ENCODE measurements around the gene KCNN4.
"Not testable (repeated sequence)": the region's sequence is repeated elsewhere in the genome, so short reads cannot be mapped to it uniquely, and the experiment has no call there.

The KCNN4 gene

GRCh38 chr19:43774103-43774939 is 6.5 kb downstream of the KCNN4 start:
- no peak for DNase-seq

GRCh38 chr19:43773725-43774102 is 7.1 kb downstream of the KCNN4 start:
- no peak for DNase-seq

GRCh38 chr19:43769256-43769655 is 11.5 kb downstream of the KCNN4 start:
- no peak for DNase-seq

GRCh38 chr19:43768273-43769050 is 12.3 kb downstream of the KCNN4 start:
- DNase-seq: no peak

- DNase-seq: no peak
Measured at GRCh38 chr19:43767818-43768217, 13.0 kb downstream of the KCNN4 start.

GRCh38 chr19:43767316-43767715 is 13.5 kb downstream of the KCNN4 start:
- DNase-seq: no peak

GRCh38 chr19:43766755-43767043 is 14.1 kb downstream of the KCNN4 start:
- DNase-seq: no peak

- no peak for DNase-seq
Measured at GRCh38 chr19:43765109-43765876, 15.5 kb downstream of the KCNN4 start.

GRCh38 chr19:43764684-43765083 is 16.1 kb downstream of the KCNN4 start:
- DNase-seq: not testable (repeated sequence)

- DNase-seq: no peak
Measured at GRCh38 chr19:43763473-43763939, 17.3 kb downstream of the KCNN4 start.

GRCh38 chr19:43762814-43763213 is 18.0 kb downstream of the KCNN4 start:
- no peak for DNase-seq

GRCh38 chr19:43760941-43761340 is 19.8 kb downstream of the KCNN4 start:
- DNase-seq: no peak

GRCh38 chr19:43759515-43759914 is 21.3 kb downstream of the KCNN4 start:
- no peak for DNase-seq

- peak; percentile 72 for DNase-seq
Measured at GRCh38 chr19:43755256-43755801, 25.4 kb downstream of the KCNN4 start.

GRCh38 chr19:43754503-43755255 is 26.1 kb downstream of the KCNN4 start, which contains the start of gene SMG9:
TSS of gene SMG9 (minus strand) at chr19:43754962. CDS start at chr19:43750741, 4,221 bp downstream.
- DNase-seq: peak; percentile 93

GRCh38 chr19:43754253-43754502 is 26.6 kb downstream of the KCNN4 start:
- DNase-seq: no peak

- no peak for DNase-seq
Measured at GRCh38 chr19:43752287-43752875, 28.4 kb downstream of the KCNN4 start.

- DNase-seq: no peak
Measured at GRCh38 chr19:43751466-43752220, 29.1 kb downstream of the KCNN4 start.

GRCh38 chr19:43749898-43750297 is 30.9 kb downstream of the KCNN4 start:
- DNase-seq: no peak

- no peak for DNase-seq
Measured at GRCh38 chr19:43749152-43749551, 31.6 kb downstream of the KCNN4 start.

GRCh38 chr19:43748685-43749084 is 32.1 kb downstream of the KCNN4 start:
- no peak for DNase-seq
